ENCODE measurements around the gene TPST2. TPM values are rescaled to one million over a fixed set of nuclear protein-coding genes. Genes with fewer than 3 reads are reported as not detected.

The TPST2 gene
- polyA plus RNA-seq, 1 experiment: 84.9 TPM

DNA sequence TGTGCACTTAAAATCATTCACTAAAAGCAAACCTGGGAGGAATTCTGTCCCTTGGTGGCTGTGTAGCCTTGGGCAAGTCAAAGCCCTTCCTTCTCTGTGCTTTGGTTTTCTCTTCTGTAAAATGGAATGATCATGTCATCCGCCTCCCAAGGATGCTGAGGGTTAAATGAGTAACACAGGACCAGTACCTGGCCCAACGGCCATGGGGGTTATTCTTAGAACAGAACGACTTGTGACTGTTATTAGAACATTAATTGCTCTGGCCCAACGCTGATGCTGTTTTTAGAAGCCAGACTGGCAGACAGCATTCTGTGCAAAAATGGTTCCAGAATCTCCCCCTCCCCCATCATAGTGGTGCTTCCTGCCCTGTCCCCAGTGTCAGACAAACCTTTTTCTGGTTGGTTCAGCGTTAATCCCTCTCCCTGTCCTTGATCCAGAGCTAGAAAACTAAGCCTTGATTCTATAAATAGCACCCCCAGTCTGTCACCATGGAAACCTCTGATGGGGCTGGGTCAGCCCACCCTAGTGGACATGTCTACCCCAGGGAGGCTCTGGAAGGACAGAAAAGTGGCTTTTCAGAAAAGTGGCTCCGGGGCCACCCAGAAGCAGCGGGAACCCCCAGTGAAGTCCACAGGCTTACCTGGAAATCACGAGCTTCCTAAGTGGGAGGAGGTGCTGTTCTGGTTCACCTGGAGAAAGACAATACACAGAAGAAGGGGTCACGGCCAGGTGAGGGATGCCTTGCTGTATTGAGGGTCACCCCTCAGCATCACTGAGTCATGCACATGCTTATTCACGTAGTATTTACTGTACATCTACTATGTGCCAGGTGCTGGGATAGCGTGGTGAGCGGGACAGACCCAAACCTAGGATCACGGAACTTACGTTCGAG, 62.1 kb downstream of the TPST2 start:
- ChIA-PET POLR2A (no interaction called here), CTCF (interaction anchor here (0.6 kb wide), 1 partner anchor 26 kb away, joined by 3 read pairs; no protein-coding TSS in a partner anchor)
- TF ChIP-seq CTCF (IDR thresholded peaks at IDR 0.05; ENCODE audit: insufficient read depth, low read depth, low read length): no peak
- no peak for DNase-seq (ENCODE audit: low read depth)
- H3K27me3 ChIP-seq (ENCODE audit: control insufficient read depth, insufficient read depth, low read length): no peaks in the 10 kb centered on the region
- H3K4me3 ChIP-seq (ENCODE audit: low read depth, low read length): no peak overlapping the region
- peaks cover 7% of the 10 kb centered on the region for H3K36me3 ChIP-seq (ENCODE audit: control insufficient read depth, insufficient read depth, low read length)

DNA sequence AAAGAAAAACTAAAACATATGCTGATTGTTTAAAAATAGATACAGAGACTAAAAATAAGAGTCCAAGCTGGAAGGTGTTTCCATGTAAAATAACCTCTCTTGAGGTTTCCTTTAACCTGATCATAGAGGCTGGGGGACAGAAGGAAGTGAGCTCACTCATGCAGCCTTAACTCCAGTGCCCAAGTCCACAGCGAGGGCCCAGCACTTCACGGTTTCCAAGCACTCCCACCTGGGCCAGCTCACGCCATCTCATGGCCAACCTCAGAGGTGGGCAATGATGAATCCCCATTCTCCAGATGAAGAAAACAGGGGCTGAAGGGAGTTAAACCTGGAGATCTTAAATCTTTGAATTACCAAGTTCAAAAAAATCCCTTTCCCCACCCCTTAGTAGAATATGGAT, 62.8 kb downstream of the TPST2 start:
- DNase-seq (ENCODE audit: low read depth): no peak
- TF ChIP-seq CTCF (IDR thresholded peaks at IDR 0.05; ENCODE audit: insufficient read depth, low read depth, low read length): no peak
- CTCF ChIA-PET: no interaction called here
- no peaks in the 10 kb centered on the region for H3K27me3 ChIP-seq (ENCODE audit: control insufficient read depth, insufficient read depth, low read length)
- POLR2A ChIA-PET: no interaction called here
- peaks cover 7% of the 10 kb centered on the region for H3K36me3 ChIP-seq (ENCODE audit: control insufficient read depth, insufficient read depth, low read length)
- no peak overlapping the region for H3K4me3 ChIP-seq (ENCODE audit: low read depth, low read length)

GRCh38 chr22:26525946-26526564, 63.9 kb downstream of the TPST2 start:
- no peak for TF ChIP-seq CTCF (IDR thresholded peaks at IDR 0.05; ENCODE audit: insufficient read depth, low read depth, low read length)
- ChIA-PET CTCF (no interaction called here), POLR2A (no interaction called here)
- no peak for DNase-seq (ENCODE audit: low read depth)
- peaks cover 5% of the 10 kb centered on the region for H3K36me3 ChIP-seq (ENCODE audit: control insufficient read depth, insufficient read depth, low read length)
- H3K27me3 ChIP-seq (ENCODE audit: control insufficient read depth, insufficient read depth, low read length): no peaks in the 10 kb centered on the region
- H3K4me3 ChIP-seq (ENCODE audit: low read depth, low read length): no peak overlapping the region

DNA sequence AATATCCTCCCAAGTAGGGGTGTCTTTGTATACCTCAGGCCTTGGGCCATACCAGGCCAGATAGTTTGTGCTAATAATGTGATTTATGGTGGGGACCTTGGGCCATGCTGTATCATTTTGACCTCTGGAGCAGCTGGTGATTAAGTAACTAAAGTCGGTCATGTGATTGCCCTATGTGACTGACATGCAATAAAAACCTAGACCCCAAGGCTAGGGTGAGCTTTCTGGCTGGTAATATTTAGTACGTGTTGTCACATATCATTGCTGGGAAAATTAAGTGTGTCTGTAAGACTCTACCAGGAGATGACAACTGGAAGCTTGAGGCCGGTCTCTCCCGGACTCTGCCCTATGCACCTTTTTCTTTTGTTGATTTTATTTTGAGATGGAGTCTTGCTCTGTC, 65.1 kb downstream of the TPST2 start:
- ChIA-PET CTCF (no interaction called here), POLR2A (no interaction called here)
- no peak overlapping the region for H3K4me3 ChIP-seq (ENCODE audit: low read depth, low read length)
- TF ChIP-seq CTCF (IDR thresholded peaks at IDR 0.05; ENCODE audit: insufficient read depth, low read depth, low read length): no peak
- H3K36me3 ChIP-seq (ENCODE audit: control insufficient read depth, insufficient read depth, low read length): peaks cover 3% of the 10 kb centered on the region; the same call in 1 of the 2 replicates
- no peaks in the 10 kb centered on the region for H3K27me3 ChIP-seq (ENCODE audit: control insufficient read depth, insufficient read depth, low read length)
- no peak for DNase-seq (ENCODE audit: low read depth)

- no peaks in the 10 kb centered on the region for H3K27me3 ChIP-seq (ENCODE audit: control insufficient read depth, insufficient read depth, low read length)
- H3K4me3 ChIP-seq (ENCODE audit: low read depth, low read length): no peak overlapping the region
- ChIA-PET POLR2A (no interaction called here), CTCF (no interaction called here)
- DNase-seq (ENCODE audit: low read depth): no peak
- TF ChIP-seq CTCF (IDR thresholded peaks at IDR 0.05; ENCODE audit: insufficient read depth, low read depth, low read length): no peak
- H3K36me3 ChIP-seq (ENCODE audit: control insufficient read depth, insufficient read depth, low read length): 0 out of 2 replicates have a peak, but pooled peaks cover under 1% of the 10 kb centered on the region
Measured at GRCh38 chr22:26522592-26522991, 67.3 kb downstream of the TPST2 start.
